Measurements from ENCODE around the gene EPHA6.

The EPHA6 gene

DNA sequence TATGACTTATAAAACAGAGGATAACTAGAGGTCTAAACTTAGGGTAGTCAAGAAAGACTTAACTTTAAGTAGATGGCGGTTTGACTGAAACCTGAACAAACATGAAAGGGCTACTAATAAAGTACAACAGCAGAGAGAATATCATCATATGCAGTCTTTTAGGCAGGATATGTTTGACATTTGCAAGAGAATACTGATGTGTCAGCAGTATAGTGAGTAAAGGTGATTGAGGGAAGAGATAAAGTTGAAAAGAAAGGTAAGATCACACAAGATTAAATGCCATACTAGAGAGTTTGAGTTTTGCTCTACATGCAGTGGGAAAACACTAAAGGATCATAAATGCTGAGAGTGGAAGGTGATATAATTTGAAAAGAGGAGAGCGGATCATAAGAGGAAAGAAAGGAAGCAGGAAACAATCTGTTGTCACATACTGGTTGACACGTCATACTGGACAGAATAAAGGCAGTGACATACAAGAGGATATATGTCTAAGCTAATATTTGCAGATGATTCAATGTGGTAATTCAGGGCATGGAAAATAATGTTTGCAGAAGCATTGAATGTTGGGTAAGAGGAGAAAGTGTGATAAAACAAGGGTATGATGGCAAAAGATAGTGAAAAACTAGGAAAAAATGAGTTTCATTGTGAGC, 223.0 kb downstream of the EPHA6 start:
- no peak for DNase-seq

DNA sequence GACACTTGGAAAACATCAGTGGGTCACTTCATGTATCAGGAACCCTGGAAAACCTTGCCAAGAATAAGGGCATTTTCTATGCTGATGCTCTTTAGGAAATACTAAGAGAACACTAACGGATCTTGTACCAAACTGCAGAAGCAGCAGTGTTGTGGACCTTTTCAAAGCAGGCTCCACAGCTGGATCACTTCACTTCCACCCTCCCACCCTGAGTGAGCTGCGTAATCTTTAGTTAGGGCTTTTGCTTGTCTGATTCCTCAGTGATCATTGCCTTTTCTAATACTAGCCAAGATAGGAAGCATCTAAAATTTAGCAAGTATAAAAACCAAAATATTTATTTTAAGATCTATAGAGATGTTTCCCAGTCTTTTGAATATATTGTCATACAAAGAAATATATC, 229.0 kb downstream of the EPHA6 start:
- no peak for DNase-seq

- no peak for DNase-seq
Observed at GRCh38 chr3:97057365-97057764, 243.0 kb downstream of the EPHA6 start.

GRCh38 chr3:97059168-97059567, 244.8 kb downstream of the EPHA6 start:
- DNase-seq, result no peak

- no peak for DNase-seq
Observed at GRCh38 chr3:97066531-97066930, 252.1 kb downstream of the EPHA6 start.

- no peak for DNase-seq
Observed at GRCh38 chr3:97070302-97070701, 255.9 kb downstream of the EPHA6 start.

GRCh38 chr3:97074546-97074945, 260.2 kb downstream of the EPHA6 start:
- DNase-seq, result no peak

DNA sequence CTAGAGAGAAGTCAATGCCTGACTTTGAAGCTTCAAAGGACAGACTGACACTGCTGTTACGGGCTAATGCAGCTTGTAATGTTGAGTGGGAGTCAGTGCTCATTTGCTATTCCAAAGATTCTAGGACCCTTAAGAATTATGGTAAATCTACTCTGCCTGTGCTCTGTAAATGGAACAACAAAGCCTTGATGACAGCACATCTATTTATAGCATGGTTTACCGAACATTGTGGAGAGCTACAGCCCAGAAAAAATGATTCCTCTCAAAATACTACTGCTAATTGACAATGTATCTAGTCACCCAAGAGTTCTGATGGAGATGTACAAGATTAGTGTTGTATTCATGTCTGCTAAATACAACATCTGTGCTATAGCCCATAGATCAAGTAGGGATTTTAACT, 262.3 kb downstream of the EPHA6 start:
- no peak for DNase-seq

DNA sequence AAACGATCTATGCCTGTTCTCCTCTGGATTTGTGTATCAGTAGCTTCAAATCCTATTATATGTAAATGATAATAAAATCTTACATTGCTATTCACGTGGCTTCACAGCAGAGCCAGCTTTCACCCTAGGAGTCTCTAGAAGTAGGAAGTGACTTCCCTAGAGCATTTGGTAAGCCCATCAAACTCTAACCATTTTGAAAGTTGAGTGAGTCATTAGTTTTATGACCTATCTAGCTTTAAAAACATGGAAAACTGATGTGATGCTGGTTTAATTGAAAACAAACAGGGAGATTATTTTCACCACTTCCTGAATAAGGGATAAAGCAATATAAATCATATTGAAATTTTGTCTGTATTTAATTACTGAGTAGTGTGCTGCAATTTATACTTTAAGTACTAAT, 275.2 kb downstream of the EPHA6 start:
- DNase-seq, result no peak

GRCh38 chr3:97102641-97103040, 288.2 kb downstream of the EPHA6 start:
- no peak for DNase-seq

DNA sequence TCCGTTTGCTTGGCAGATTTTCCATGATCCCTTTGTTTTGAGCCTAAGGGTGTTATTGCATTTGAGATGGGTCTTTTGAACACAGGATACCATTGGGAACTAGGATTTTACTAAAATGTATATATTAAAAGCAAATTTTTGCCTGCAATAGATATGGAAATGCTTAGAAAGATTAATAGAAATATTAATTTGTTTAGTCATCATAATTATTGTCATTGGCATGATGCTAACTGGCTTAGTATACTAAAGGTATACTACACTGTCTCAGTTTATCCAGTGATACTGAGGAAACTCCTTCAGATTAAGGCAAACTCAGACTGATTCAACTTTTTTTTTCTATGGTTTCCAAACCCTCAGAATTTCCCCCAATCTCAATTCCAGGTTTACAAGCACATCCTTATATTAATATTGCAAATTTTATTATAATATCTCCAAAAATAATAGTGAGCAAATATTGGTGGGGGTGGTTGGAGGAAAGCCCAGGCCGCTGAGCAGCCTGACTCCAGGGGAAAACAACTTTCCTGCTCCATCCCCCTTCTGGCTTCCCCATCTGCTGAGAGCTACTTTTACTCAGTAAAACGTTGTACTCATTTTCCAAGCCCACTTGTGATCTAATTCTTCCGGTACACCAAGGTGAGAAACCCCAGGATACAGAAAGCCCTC, 291.7 kb downstream of the EPHA6 start:
- DNase-seq, result no peak

DNA sequence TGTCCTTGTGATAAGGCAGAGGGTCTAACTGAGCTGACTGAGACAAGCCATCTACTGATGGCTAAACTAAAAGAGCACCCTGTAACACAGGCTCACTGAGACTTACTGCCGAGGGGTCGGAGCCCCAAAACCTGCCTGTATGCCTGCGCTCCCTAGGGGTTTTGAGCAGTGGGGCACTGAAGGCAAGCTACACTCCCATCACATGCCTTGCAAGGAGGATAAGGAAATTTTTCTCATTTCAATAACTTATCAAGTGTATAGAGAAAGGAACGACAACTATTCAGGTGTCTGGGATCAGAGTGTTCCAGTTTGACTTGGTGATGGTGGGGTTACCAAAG, 292.2 kb downstream of the EPHA6 start:
- no peak for DNase-seq

DNA sequence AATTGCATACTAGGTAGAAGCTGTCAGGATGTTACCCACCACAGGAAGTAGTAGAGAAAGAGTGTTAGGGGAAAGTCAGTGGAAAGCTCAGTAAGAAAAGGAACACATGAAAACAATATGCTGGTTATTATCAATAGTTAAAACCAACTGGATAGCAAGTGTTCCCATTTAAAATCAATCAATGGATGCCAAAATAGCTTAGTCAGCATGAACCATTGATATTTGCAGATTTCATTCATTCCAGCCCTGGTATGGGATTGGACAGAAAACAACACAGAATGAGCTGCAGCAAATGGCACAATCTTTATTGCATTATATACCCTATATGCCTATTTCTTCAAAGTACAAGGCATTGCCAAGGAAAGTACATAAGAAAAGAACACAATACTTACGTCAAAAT, 293.7 kb downstream of the EPHA6 start:
- DNase-seq, result no peak

GRCh38 chr3:97111244-97111643, 296.9 kb downstream of the EPHA6 start:
- no peak for DNase-seq

- no peak for DNase-seq
Observed at GRCh38 chr3:97121386-97121785, 307.0 kb downstream of the EPHA6 start.

DNA sequence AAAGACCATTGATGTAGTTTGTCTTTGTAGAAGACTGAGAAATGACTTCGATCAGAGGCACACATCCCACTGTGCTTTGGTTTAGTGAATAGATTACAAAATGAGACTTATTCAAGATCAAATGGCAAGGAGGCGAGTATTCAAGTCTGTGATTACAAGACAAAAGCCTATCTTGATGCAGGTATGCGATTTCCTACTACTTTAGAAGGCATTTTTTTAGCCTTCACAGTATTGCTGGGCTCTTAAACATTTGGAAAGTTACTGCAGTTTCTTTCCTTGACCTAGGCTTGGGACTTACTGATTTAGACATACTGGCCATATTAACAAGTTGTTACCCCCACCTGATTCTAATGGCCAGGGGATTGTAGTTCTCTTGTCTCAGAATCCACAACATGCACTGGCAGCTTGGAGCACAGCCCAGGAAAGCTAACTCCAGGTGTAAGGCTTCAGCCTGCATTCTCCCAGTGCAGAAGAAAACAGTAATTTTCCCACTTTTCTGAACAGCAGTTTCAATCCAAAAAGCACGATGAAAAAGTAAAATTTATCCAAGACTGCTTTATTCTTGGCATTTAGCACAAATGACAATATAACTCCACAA, 311.6 kb downstream of the EPHA6 start:
- DNase-seq, result no peak

DNA sequence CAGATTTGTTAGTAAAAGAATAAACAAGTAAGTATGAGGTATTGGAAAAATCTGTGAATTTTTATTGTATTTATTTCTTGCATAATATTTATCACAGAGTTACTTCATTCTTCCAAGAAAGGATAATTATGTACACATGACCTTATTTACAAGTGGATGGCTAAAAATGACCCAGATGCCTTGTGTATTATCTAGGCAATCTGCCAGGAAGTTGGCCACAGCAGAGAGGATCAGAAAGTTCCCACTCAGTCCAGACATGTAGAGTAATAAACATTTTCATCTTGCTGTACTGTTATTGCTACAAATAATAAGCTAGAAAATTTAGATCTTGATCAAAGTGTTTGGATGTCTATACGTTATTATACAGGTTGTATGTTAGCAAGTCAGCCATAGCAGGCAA, 317.1 kb downstream of the EPHA6 start:
- no peak for DNase-seq

DNA sequence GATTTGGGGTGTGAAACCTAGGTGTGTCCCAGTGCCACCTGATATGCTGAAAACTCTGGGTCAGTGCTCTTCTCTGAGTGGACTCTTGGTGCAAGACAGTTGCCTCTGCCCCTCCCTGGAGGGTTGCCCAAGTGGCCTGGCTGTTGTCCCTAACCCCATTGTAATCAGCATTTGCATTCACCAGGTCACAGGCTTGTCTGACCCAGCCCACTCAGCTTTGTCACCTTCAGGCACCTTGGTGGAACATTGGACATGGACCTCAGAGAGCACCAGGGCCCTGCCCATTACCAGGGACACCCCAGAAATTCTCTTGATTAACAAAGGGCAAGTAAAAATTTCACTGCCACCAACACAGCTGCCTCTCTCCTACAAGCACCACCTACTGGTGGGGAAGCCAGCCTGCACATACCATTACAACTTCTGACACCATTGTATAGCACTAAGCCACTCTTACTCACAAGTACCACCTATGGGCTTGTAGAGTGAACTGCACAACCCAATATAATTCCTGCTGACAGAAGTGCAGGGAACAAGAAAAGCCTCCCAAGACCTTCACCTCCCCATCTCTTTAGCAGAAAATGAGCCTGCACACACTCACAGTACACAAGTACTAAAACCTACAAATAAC, 324.6 kb downstream of the EPHA6 start:
- DNase-seq, result no peak

DNA sequence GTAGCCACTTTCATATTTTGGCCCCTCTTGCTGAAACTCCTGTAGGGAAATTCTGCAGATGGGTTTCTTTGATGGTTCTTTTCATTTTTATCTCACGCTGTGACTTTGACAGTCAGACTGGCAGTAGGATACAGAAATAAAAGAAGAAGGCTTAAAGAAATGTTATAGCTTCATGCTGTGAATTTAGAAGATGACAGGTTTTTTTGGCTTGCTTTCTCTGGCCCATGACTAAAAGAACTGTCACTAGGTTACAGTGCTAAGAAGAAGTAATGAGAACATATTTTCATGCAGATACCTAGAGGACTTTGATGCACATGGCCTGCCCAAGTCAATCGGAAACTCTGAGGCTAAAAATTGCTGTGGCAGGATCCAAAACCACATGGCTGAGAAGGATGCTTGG, 334.5 kb downstream of the EPHA6 start:
- DNase-seq, result no peak

- DNase-seq, result no peak
Observed at GRCh38 chr3:97161169-97161568, 346.8 kb downstream of the EPHA6 start.

- DNase-seq, result no peak
Observed at GRCh38 chr3:97177242-97177641, 362.8 kb downstream of the EPHA6 start.

- DNase-seq, result no peak
Observed at GRCh38 chr3:97181704-97182103, 367.3 kb downstream of the EPHA6 start.

- no peak for DNase-seq
Observed at GRCh38 chr3:97187771-97188170, 373.4 kb downstream of the EPHA6 start.

DNA sequence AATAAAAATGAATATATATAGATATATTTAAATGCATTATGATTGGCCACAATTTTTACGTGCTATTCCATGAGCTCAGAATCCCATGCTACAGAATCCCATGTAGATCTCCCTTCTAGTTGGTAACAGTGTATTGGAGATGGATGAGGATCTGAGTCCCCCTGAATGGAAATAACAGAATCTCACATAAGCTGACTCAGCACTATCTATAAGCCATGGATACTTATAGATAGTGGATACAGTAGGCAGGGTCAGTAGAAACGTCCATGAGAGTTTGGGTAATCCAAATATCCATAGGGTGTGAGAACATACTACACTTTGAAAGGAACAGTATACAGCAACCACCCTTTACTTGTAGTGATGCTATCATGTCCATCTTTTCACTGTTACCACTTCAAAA, 375.4 kb downstream of the EPHA6 start:
- DNase-seq, result no peak

All from CD4-positive, alpha-beta T cell treated with Interleukin-1 beta for 1 hour (primary cell).